A673 (cell line): ENCODE measurements around the gene H6PD. TPM values are rescaled to one million over a fixed set of nuclear protein-coding genes. Genes with fewer than 3 reads are reported as not detected.

Experiments used
- BruUV-seq: library from RNA; stranded (reverse); fragments of 400-500 nt; replicated peaks from 2 replicates; lab custom pipeline; 2021; lab: Mats Ljungman, UMichigan
- CTCF ChIA-PET: fragments of 300-600 bp; sonication (Branson Sonifier 250); formaldehyde crosslinking; loops from one replicate; lab custom pipeline; 2022; ENCODE audit warnings: antibody characterized with exemption; lab: Charles Lee
- POLR2A ChIA-PET: fragments of 300-600 bp; sonication (Branson Sonifier 250); formaldehyde crosslinking; loops from one replicate; lab custom pipeline; 2022; ENCODE audit warnings: antibody characterized with exemption; ENCODE audit not compliant: low non-redundant PET; lab: Charles Lee
- DNase-seq: peaks from one replicate; pipeline ENCODE4 v3.0.0-alpha.2; 2015; ENCODE audit warnings: low spot score
- H3K27ac ChIP-seq: fragments of 200-600 bp; sonication (generic); 2 replicates; pipeline ENCODE4 v1.5.1; 2016; ENCODE audit warnings: mixed run types, low read depth, mild to moderate bottlenecking, mixed read lengths, antibody characterized with exemption, low read length; ENCODE audit not compliant: poor library complexity, severe bottlenecking
- H3K27me3 ChIP-seq: fragments of 200-600 bp; sonication (generic); replicated peaks from 2 replicates; pipeline ENCODE4 v1.6.1; 2017; ENCODE audit warnings: mixed run types, low read depth, mild to moderate bottlenecking, mixed read lengths, antibody characterized with exemption, low read length; ENCODE audit not compliant: insufficient read depth, poor library complexity
- H3K36me3 ChIP-seq: fragments of 200-600 bp; sonication (generic); 2 replicates; pipeline ENCODE4 v1.6.1; 2016; ENCODE audit warnings: mixed run types, mild to moderate bottlenecking, mixed read lengths, antibody characterized with exemption, low read length; ENCODE audit not compliant: insufficient read depth, poor library complexity, severe bottlenecking
- H3K4me1 ChIP-seq: fragments of 200-600 bp; sonication (generic); 2 replicates; pipeline ENCODE4 v1.6.1; 2017; ENCODE audit warnings: mixed run types, mild to moderate bottlenecking, mixed read lengths, antibody characterized with exemption, low read length; ENCODE audit not compliant: insufficient read depth, poor library complexity, severe bottlenecking
- H3K4me3 ChIP-seq: fragments of 200-600 bp; sonication (generic); 2 replicates; pipeline ENCODE4 v1.5.1; 2016; ENCODE audit warnings: low read depth, mixed run types, mild to moderate bottlenecking, mixed read lengths, low read length; ENCODE audit not compliant: poor library complexity, severe bottlenecking
- H3K9me3 ChIP-seq: fragments of 200-600 bp; sonication (generic); 2 replicates; pipeline ENCODE4 v1.6.1; 2016; ENCODE audit warnings: mixed run types, low read depth, mild to moderate bottlenecking, mixed read lengths, antibody characterized with exemption, low read length; ENCODE audit not compliant: poor library complexity, severe bottlenecking
- EZH2 ChIP-seq: fragments of 200-600 bp; sonication (generic); IDR thresholded peaks from 2 replicates; pipeline ENCODE4 v1.6.1; 2017; ENCODE audit warnings: borderline replicate concordance, low read depth, mild to moderate bottlenecking, mixed read lengths, antibody characterized with exemption, low read length; ENCODE audit not compliant: poor library complexity, severe bottlenecking
- intact Hi-C: fragments of 100-400 bp; cut with micrococcal nuclease; formaldehyde crosslinking; loops from one replicate; pipeline ENCODE4 v1.10.0; 2022; ENCODE audit not compliant: unreplicated experiment
- total RNA-seq: library from RNA; stranded (reverse); gene quantifications from 2 replicates; pipeline ENCODE4 v1.2.3, GENCODE V29; 2021
- TF ChIP-seq, protein P1 (sequence below): fragments of 300-800, 200-600 bp; sonication (generic); conservative IDR thresholded peaks from 2 replicates; pipeline ENCODE4 v1.5.1; 2017; ENCODE audit warnings: low read depth, mild to moderate bottlenecking, antibody characterized with exemption, low read length, moderate library complexity, mixed read lengths

Gene H6PD
- total RNA-seq, 1 experiment from 2014 or later: 6.2 TPM

DNA sequence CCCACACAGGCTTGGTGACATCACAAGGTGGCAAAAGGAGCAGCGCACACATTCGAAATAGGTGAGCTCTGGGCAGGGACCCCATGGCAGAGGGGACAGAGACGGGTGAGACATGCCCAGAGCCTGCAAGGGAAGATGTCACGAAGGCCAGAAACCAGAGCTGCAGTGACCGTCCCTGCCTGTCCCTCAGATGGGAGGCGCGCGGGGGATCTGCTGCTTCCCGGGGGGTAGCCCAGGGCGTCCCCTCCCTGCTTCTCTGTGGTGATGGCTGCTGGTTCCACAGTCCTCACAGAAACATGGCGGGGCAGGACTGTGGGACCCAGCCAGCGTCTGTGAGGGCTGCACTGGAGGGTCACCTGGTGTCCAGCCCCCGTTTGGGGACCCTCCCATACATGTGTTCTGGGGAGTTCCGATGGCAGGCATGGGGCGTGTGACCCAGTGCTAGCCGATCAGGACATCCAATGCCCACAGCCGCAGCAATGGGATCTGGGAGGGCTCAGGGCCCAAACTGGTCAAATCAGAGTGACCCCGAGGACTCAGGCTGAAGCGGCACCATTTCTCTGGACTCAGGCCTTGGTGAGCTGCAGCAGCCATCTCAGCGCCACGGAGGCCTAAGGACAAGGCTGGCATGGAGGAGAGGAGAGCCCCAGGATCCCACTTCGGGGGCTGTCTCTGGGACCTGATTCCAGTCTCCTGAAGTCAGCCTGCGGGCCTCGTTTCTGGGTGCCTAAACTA lies 37.5 kb downstream of the H6PD start:
- no TSS peak for BruUV-seq
- no peaks in the 10 kb centered on the region for H3K9me3 ChIP-seq
- TF ChIP-seq, protein P1, sequence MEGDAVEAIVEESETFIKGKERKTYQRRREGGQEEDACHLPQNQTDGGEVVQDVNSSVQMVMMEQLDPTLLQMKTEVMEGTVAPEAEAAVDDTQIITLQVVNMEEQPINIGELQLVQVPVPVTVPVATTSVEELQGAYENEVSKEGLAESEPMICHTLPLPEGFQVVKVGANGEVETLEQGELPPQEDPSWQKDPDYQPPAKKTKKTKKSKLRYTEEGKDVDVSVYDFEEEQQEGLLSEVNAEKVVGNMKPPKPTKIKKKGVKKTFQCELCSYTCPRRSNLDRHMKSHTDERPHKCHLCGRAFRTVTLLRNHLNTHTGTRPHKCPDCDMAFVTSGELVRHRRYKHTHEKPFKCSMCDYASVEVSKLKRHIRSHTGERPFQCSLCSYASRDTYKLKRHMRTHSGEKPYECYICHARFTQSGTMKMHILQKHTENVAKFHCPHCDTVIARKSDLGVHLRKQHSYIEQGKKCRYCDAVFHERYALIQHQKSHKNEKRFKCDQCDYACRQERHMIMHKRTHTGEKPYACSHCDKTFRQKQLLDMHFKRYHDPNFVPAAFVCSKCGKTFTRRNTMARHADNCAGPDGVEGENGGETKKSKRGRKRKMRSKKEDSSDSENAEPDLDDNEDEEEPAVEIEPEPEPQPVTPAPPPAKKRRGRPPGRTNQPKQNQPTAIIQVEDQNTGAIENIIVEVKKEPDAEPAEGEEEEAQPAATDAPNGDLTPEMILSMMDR: no peak
- no peak for TF ChIP-seq EZH2
- no peak overlapping the region for H3K4me3 ChIP-seq
- CTCF ChIA-PET: interaction anchor here (0.6 kb wide), 1 partner anchor 70 kb away, joined by 3 read pairs; no protein-coding TSS in a partner anchor
- POLR2A ChIA-PET: no interaction called here
- H3K27ac ChIP-seq: no peak overlapping the region
- H3K27me3 ChIP-seq: no peaks in the 10 kb centered on the region
- H3K4me1 ChIP-seq: no peaks in the 10 kb centered on the region
- no peaks in the 10 kb centered on the region for H3K36me3 ChIP-seq
- no peak for DNase-seq
- intact Hi-C loops: no loop called here

DNA sequence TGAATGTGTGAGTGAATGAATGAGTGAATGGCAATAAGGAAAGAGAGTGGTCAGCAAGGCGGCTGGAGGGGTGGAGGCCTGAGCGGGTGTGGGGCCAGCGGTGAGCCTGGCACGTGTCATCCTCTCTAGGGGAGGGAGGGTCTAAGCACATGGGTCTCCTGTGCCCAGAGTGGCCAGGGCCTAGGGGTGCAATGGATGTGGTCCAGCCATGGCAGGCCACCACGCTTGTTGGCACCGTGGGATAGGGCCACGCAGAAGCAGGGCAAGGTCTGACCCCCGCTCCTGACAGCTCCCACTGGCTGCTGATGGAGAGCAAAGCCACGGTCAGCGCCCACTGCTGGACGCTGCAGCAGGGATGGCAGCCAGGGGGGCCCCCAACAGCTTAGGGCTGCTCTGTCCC lies 38.6 kb downstream of the H6PD start:
- CTCF ChIA-PET: no interaction called here
- H3K27ac ChIP-seq: no peak overlapping the region
- POLR2A ChIA-PET: no interaction called here
- H3K9me3 ChIP-seq: no peaks in the 10 kb centered on the region
- no peaks in the 10 kb centered on the region for H3K27me3 ChIP-seq
- DNase-seq: no peak
- intact Hi-C loops: no loop called here
- no peaks in the 10 kb centered on the region for H3K36me3 ChIP-seq
- BruUV-seq: no TSS peak
- H3K4me3 ChIP-seq: no peak overlapping the region
- TF ChIP-seq, protein P1: no peak
- TF ChIP-seq EZH2: no peak
- no peaks in the 10 kb centered on the region for H3K4me1 ChIP-seq

DNA sequence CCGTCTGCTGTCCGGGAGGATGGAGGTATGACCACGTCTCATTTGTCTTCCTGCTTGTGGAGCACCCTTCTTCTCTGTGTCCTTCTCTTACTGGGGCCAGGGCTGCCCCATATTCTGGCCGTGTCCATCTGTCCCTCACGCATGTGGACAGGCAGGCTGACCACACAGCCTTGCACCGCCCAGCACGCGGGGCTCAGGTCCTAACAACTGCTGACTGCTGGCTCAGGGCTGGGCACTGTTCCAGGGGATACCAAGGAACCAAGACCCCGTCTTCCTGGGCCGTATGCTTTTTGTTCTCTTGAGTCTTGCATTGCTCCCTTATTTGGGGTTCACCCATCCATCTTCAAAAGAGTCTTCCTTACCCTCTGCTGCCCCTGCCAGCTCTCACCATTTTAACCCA lies 40.6 kb downstream of the H6PD start:
- CTCF ChIA-PET: no interaction called here
- BruUV-seq: no TSS peak
- H3K9me3 ChIP-seq: no peaks in the 10 kb centered on the region
- intact Hi-C loops: no loop called here
- no peaks in the 10 kb centered on the region for H3K36me3 ChIP-seq
- H3K27me3 ChIP-seq: no peaks in the 10 kb centered on the region
- no peak for DNase-seq
- H3K27ac ChIP-seq: no peak overlapping the region
- H3K4me1 ChIP-seq: no peaks in the 10 kb centered on the region
- TF ChIP-seq EZH2: no peak
- TF ChIP-seq, protein P1: no peak
- POLR2A ChIA-PET: no interaction called here
- H3K4me3 ChIP-seq: no peak overlapping the region
